ENCODE results near the gene PRDM15.

- TF ChIP-seq, protein P1, sequence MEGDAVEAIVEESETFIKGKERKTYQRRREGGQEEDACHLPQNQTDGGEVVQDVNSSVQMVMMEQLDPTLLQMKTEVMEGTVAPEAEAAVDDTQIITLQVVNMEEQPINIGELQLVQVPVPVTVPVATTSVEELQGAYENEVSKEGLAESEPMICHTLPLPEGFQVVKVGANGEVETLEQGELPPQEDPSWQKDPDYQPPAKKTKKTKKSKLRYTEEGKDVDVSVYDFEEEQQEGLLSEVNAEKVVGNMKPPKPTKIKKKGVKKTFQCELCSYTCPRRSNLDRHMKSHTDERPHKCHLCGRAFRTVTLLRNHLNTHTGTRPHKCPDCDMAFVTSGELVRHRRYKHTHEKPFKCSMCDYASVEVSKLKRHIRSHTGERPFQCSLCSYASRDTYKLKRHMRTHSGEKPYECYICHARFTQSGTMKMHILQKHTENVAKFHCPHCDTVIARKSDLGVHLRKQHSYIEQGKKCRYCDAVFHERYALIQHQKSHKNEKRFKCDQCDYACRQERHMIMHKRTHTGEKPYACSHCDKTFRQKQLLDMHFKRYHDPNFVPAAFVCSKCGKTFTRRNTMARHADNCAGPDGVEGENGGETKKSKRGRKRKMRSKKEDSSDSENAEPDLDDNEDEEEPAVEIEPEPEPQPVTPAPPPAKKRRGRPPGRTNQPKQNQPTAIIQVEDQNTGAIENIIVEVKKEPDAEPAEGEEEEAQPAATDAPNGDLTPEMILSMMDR (conservative IDR thresholded peaks at IDR 0.05; ENCODE audit: low read depth, low read length): no peak
- no peak for TF ChIP-seq EZH2 (IDR thresholded peaks at IDR 0.05; ENCODE audit: borderline replicate concordance, low read depth, low read length, poor library complexity, severe bottlenecking)
Measured at GRCh38 chr21:41926807-41927171, 47.6 kb upstream of the PRDM15 start.

Measured in A673 (cell line).